ENCODE data around the gene PADI4.

GRCh38 chr1:17316704-17317103, 8.7 kb downstream of the PADI4 start:
- TF ChIP-seq CTCF (conservative IDR thresholded peaks at IDR 0.05; ENCODE audit: low read depth, low read length) (no peak), POLR2A (IDR thresholded peaks at IDR 0.05; ENCODE audit: low read depth, low read length) (no peak), MAFK (IDR thresholded peaks at IDR 0.05; ENCODE audit: low read depth, low read length) (no peak), BHLHE40 (IDR thresholded peaks at IDR 0.05; ENCODE audit: low read depth, low read length) (no peak), ELK1 (IDR thresholded peaks at IDR 0.05; ENCODE audit: borderline replicate concordance, low read depth, low read length) (no peak), RCOR1 (IDR thresholded peaks at IDR 0.05; ENCODE audit: insufficient replicate concordance, low read length) (no peak), USF2 (IDR thresholded peaks at IDR 0.05; ENCODE audit: low read depth, low read length) (no peak), CEBPB (IDR thresholded peaks at IDR 0.05; ENCODE audit: low read depth, low read length) (no peak), RAD21 (IDR thresholded peaks at IDR 0.05; ENCODE audit: low read length) (no peak), SMC3 (IDR thresholded peaks at IDR 0.05; ENCODE audit: low read depth, low read length) (no peak), RFX5 (IDR thresholded peaks at IDR 0.05; ENCODE audit: low read depth, low read length) (no peak), FOS (IDR thresholded peaks at IDR 0.05; ENCODE audit: low read depth, low read length) (no peak), MXI1 (IDR thresholded peaks at IDR 0.05; ENCODE audit: borderline replicate concordance, low read depth, low read length) (no peak), CHD1 (IDR thresholded peaks at IDR 0.05; ENCODE audit: low read depth, low read length) (no peak)

All from IMR-90 (cell line).